ENCODE results near the gene CIB4.

CIB4 gene

DNA sequence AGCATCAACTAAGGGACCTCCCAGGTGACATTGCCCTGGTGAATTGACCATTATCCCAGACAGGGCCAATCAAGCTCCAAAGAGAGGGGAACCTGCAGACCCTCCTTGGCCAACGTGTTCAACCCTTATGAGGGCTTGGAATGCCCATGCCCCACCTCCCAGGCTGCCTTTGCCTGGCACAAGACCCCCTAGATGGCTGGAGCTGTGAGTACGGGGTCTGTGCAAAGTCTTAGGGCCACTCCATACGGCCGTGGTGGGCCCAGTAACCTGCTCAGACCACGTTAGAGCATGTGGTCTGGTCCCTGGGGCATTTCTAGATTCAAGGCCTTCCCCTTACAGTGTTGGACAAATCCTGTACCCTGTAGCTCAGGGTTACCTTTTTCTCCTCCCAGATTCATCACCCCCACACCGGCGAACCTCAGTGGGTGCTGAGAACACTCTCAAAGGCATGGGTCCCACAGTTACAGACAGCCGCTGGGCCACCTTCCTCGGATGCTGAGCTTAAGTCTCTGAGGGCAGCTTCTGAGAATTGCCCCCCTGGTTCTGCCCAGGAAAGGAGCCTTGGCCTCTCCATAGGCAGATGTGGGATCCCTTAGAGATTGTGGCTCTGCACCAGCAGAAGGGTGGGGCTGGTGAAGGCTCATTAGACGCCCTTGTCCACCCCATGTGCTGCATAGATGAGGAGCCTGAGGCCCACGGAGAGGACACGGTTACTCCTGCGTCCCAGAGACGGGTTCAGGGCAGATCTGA, 33.0 kb upstream of the CIB4 start:
- Histone ChIP-seq H3K4me3 (ENCODE audit: low read length in 2 of 2) (no peak overlapping the region), H3K23ac (ENCODE audit: low read depth, low read length, poor library complexity) (no peak overlapping the region), H3K4ac (ENCODE audit: low read length) (no peak overlapping the region), H3K79me1 (ENCODE audit: low read depth, low read length) (no peaks in the 10 kb centered on the region), H2AK5ac (ENCODE audit: low read depth, low read length) (no peak overlapping the region), H3K27me3 (ENCODE audit: control insufficient read depth in 3 of 3, insufficient read depth in 3 of 3, low read depth in 1 of 3, low read length in 3 of 3) (peaks cover 0 to 67% (median 0%) of the 10 kb centered on the region in 3 experiments), H4K91ac (ENCODE audit: low read depth, low read length, poor library complexity) (peak overlapping the region; percentile 70), H2BK5ac (ENCODE audit: low read length) (no peak overlapping the region), H2AFZ (ENCODE audit: low read length) (no peak overlapping the region), H2BK15ac (ENCODE audit: low read length) (no peak overlapping the region), H3K4me2 (ENCODE audit: insufficient read depth, low read length, poor library complexity, severe bottlenecking) (no peak overlapping the region), H4K8ac (ENCODE audit: low read depth, low read length) (no peak overlapping the region), H3K4me1 (ENCODE audit: control insufficient read depth in 2 of 2, insufficient read depth in 1 of 2, low read depth in 1 of 2, low read length in 2 of 2) (peaks cover 0 to 2% of the 10 kb centered on the region in 2 donors), H3K14ac (ENCODE audit: low read length) (no peak overlapping the region), H3K27ac (replicated peaks; ENCODE audit: low read length) (no peak overlapping the region), H3K18ac (ENCODE audit: low read length) (peak overlapping the region; percentile 7), H3K9ac (ENCODE audit: low read depth, low read length, poor library complexity) (no peak overlapping the region), H3K9me3 (replicated peaks in 1 of 2; ENCODE audit: control insufficient read depth in 2 of 2, insufficient read depth in 1 of 2, low read depth in 1 of 2, low read length in 2 of 2) (peaks cover 3 to 6% of the 10 kb centered on the region in 2 donors), H2BK12ac (ENCODE audit: low read length) (no peak overlapping the region), H3K36me3 (replicated peaks in 1 of 2; ENCODE audit: control insufficient read depth in 2 of 2, insufficient read depth in 2 of 2, low read length in 2 of 2) (no peaks in the 10 kb centered on the region), H2BK120ac (ENCODE audit: low read depth, low read length) (no peak overlapping the region)
- DNase-seq (ENCODE audit: low spot score): no peak
- no CpG with 5 or more reads among the region's 14 CpGs for WGBS, 2 donors (ENCODE audit: extremely low coverage in 2 of 2, insufficient read length in 2 of 2, insufficient replicate concordance in 1 of 2)

DNA sequence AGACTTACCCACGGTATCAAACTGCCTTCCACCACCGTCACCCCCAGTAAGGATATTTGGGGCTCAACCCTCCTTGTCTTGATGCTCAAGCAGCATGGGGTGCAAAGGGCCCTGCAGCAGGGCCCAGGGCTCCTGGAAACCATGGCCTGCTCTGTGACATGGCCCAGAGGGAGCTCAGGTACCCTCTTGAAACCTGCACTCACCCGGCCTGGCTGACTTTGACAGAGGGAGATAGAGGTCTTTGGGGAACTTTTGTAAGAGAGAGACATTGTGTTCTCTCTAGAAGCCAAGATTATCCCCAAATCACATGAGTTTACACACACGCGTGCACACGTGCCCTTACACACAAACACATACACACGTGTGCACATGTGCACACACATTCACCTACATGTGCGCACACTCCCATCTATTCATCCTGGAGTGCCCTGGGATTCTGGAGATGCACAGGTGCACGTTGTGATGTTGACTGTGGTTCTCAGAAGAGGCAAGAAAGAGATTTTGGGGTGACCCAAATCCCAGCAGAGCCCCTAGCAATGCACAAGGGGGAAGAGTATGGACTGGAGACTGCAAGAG, 31.7 kb upstream of the CIB4 start:
- no peak for DNase-seq (ENCODE audit: low spot score)
- H2AFZ ChIP-seq (ENCODE audit: low read length): no peak overlapping the region
- no peak overlapping the region for H4K8ac ChIP-seq (ENCODE audit: low read depth, low read length)
- peaks cover 0 to 58% (median 0%) of the 10 kb centered on the region in 3 experiments for H3K27me3 ChIP-seq (ENCODE audit: control insufficient read depth in 3 of 3, insufficient read depth in 3 of 3, low read depth in 1 of 3, low read length in 3 of 3)
- H2BK120ac ChIP-seq (ENCODE audit: low read depth, low read length): no peak overlapping the region
- H3K27ac ChIP-seq (replicated peaks; ENCODE audit: low read length): no peak overlapping the region
- H3K79me1 ChIP-seq (ENCODE audit: low read depth, low read length): no peaks in the 10 kb centered on the region
- H2BK12ac ChIP-seq (ENCODE audit: low read length): no peak overlapping the region
- H4K91ac ChIP-seq (ENCODE audit: low read depth, low read length, poor library complexity): no peak overlapping the region
- peaks cover 0 to 2% of the 10 kb centered on the region in 2 donors for H3K4me1 ChIP-seq (ENCODE audit: control insufficient read depth in 2 of 2, insufficient read depth in 1 of 2, low read depth in 1 of 2, low read length in 2 of 2)
- H3K4me2 ChIP-seq (ENCODE audit: insufficient read depth, low read length, poor library complexity, severe bottlenecking): no peak overlapping the region
- no peak overlapping the region for H2AK5ac ChIP-seq (ENCODE audit: low read depth, low read length)
- WGBS, 2 donors (ENCODE audit: extremely low coverage in 2 of 2, insufficient read length in 2 of 2, insufficient replicate concordance in 1 of 2): no CpG with 5 or more reads among the region's 9 CpGs
- no peak overlapping the region for H2BK15ac ChIP-seq (ENCODE audit: low read length)
- H3K9me3 ChIP-seq (replicated peaks in 1 of 2; ENCODE audit: control insufficient read depth in 2 of 2, insufficient read depth in 1 of 2, low read depth in 1 of 2, low read length in 2 of 2): peaks cover 3 to 6% of the 10 kb centered on the region in 2 donors
- H3K14ac ChIP-seq (ENCODE audit: low read length): no peak overlapping the region
- no peak overlapping the region for H2BK5ac ChIP-seq (ENCODE audit: low read length)
- H3K9ac ChIP-seq (ENCODE audit: low read depth, low read length, poor library complexity): no peak overlapping the region
- no peak overlapping the region for H3K4me3 ChIP-seq (ENCODE audit: low read length in 2 of 2)
- H3K36me3 ChIP-seq (replicated peaks in 1 of 2; ENCODE audit: control insufficient read depth in 2 of 2, insufficient read depth in 2 of 2, low read length in 2 of 2): no peaks in the 10 kb centered on the region
- H3K18ac ChIP-seq (ENCODE audit: low read length): no peak overlapping the region
- no peak overlapping the region for H3K23ac ChIP-seq (ENCODE audit: low read depth, low read length, poor library complexity)
- no peak overlapping the region for H3K4ac ChIP-seq (ENCODE audit: low read length)

DNA sequence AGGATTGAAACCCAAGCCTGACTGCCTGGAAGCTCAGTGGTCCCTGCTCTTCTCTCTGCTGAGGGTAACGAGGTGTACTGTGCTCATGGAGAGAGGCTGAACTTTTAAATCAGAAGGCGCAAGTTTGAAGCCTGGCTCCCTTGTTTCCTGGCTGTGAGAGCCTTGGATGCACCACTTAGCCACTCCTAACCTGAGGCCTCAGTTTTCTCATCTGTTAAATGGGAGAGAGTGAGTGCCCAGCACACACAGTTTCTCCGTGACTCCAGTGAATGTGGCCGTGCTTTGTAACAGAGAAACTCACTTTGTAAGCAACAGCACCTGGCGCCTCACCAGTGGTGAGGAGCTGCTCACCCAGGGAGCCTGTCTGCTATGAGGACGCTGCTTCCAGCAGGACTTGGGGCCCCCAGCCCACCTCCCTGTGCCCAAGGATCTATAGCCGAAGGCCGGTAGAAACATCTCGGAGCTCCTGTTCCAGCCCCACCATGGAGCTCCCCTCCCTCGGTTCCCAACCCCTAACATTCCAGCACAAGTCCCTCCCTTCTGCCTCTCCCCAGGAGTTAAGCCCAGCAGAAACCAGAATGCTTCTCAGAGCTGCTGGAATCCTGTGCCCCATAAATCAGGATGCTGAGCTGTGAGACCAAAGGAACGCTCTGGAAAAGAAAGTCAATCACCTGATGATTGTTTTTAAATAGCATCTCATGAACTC, 31.1 kb upstream of the CIB4 start:
- no peak overlapping the region for H3K18ac ChIP-seq (ENCODE audit: low read length)
- no peaks in the 10 kb centered on the region for H3K36me3 ChIP-seq (replicated peaks in 1 of 2; ENCODE audit: control insufficient read depth in 2 of 2, insufficient read depth in 2 of 2, low read length in 2 of 2)
- H2AK5ac ChIP-seq (ENCODE audit: low read depth, low read length): no peak overlapping the region
- DNase-seq (ENCODE audit: low spot score): no peak
- no peak overlapping the region for H4K8ac ChIP-seq (ENCODE audit: low read depth, low read length)
- H2BK5ac ChIP-seq (ENCODE audit: low read length): no peak overlapping the region
- H2BK15ac ChIP-seq (ENCODE audit: low read length): no peak overlapping the region
- peaks cover 0 to 2% of the 10 kb centered on the region in 2 donors for H3K4me1 ChIP-seq (ENCODE audit: control insufficient read depth in 2 of 2, insufficient read depth in 1 of 2, low read depth in 1 of 2, low read length in 2 of 2)
- H3K9me3 ChIP-seq (replicated peaks in 1 of 2; ENCODE audit: control insufficient read depth in 2 of 2, insufficient read depth in 1 of 2, low read depth in 1 of 2, low read length in 2 of 2): peaks cover 0 to 1% of the 10 kb centered on the region in 2 donors
- no peak overlapping the region for H3K4me2 ChIP-seq (ENCODE audit: insufficient read depth, low read length, poor library complexity, severe bottlenecking)
- no peak overlapping the region for H3K4me3 ChIP-seq (ENCODE audit: low read length in 2 of 2)
- no peak overlapping the region for H3K23ac ChIP-seq (ENCODE audit: low read depth, low read length, poor library complexity)
- no CpG with 5 or more reads among the region's 11 CpGs for WGBS, 2 donors (ENCODE audit: extremely low coverage in 2 of 2, insufficient read length in 2 of 2, insufficient replicate concordance in 1 of 2)
- no peak overlapping the region for H2BK120ac ChIP-seq (ENCODE audit: low read depth, low read length)
- no peaks in the 10 kb centered on the region for H3K79me1 ChIP-seq (ENCODE audit: low read depth, low read length)
- no peak overlapping the region for H2AFZ ChIP-seq (ENCODE audit: low read length)
- no peak overlapping the region for H4K91ac ChIP-seq (ENCODE audit: low read depth, low read length, poor library complexity)
- H3K14ac ChIP-seq (ENCODE audit: low read length): no peak overlapping the region
- H2BK12ac ChIP-seq (ENCODE audit: low read length): no peak overlapping the region
- no peak overlapping the region for H3K9ac ChIP-seq (ENCODE audit: low read depth, low read length, poor library complexity)
- H3K4ac ChIP-seq (ENCODE audit: low read length): no peak overlapping the region
- no peak overlapping the region for H3K27ac ChIP-seq (replicated peaks; ENCODE audit: low read length)
- H3K27me3 ChIP-seq (ENCODE audit: control insufficient read depth in 3 of 3, insufficient read depth in 3 of 3, low read depth in 1 of 3, low read length in 3 of 3): peaks cover 0 to 52% (median 0%) of the 10 kb centered on the region in 3 experiments

DNA sequence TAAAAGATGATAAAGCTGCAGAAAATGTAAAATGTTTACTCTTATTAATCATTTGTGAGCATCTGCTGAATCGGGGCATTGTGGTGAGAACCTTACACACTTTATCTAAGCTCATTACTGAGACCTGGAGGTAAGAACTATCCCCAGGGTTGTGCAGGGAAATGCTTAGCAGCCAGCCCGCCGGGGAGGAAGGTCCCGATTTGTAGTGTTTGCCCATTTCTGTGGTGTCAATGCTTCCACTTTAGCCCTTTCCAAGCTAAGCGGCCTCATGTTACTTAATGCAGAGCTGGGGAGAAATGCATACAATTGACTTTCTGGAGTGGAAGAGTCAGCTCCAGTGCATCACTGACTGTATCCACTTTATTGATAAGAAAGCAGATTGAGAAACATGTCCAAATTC, 30.5 kb upstream of the CIB4 start:
- WGBS, 2 donors (ENCODE audit: extremely low coverage in 2 of 2, insufficient read length in 2 of 2, insufficient replicate concordance in 1 of 2): no CpG with 5 or more reads among the region's 5 CpGs
- no peak overlapping the region for H2BK15ac ChIP-seq (ENCODE audit: low read length)
- H3K4me3 ChIP-seq (ENCODE audit: low read length in 2 of 2): no peak overlapping the region
- no peak overlapping the region for H3K18ac ChIP-seq (ENCODE audit: low read length)
- H4K91ac ChIP-seq (ENCODE audit: low read depth, low read length, poor library complexity): no peak overlapping the region
- no peak overlapping the region for H3K27ac ChIP-seq (replicated peaks; ENCODE audit: low read length)
- H2AFZ ChIP-seq (ENCODE audit: low read length): no peak overlapping the region
- peaks cover 0 to 51% (median 0%) of the 10 kb centered on the region in 3 experiments for H3K27me3 ChIP-seq (ENCODE audit: control insufficient read depth in 3 of 3, insufficient read depth in 3 of 3, low read depth in 1 of 3, low read length in 3 of 3)
- no peak overlapping the region for H3K23ac ChIP-seq (ENCODE audit: low read depth, low read length, poor library complexity)
- H3K79me1 ChIP-seq (ENCODE audit: low read depth, low read length): no peaks in the 10 kb centered on the region
- H3K4me2 ChIP-seq (ENCODE audit: insufficient read depth, low read length, poor library complexity, severe bottlenecking): no peak overlapping the region
- no peak overlapping the region for H2BK5ac ChIP-seq (ENCODE audit: low read length)
- no peaks in the 10 kb centered on the region for H3K36me3 ChIP-seq (replicated peaks in 1 of 2; ENCODE audit: control insufficient read depth in 2 of 2, insufficient read depth in 2 of 2, low read length in 2 of 2)
- H3K9ac ChIP-seq (ENCODE audit: low read depth, low read length, poor library complexity): no peak overlapping the region
- no peak overlapping the region for H4K8ac ChIP-seq (ENCODE audit: low read depth, low read length)
- no peak for DNase-seq (ENCODE audit: low spot score)
- no peaks in the 10 kb centered on the region for H3K9me3 ChIP-seq (replicated peaks in 1 of 2; ENCODE audit: control insufficient read depth in 2 of 2, insufficient read depth in 1 of 2, low read depth in 1 of 2, low read length in 2 of 2)
- H3K4ac ChIP-seq (ENCODE audit: low read length): no peak overlapping the region
- H2BK120ac ChIP-seq (ENCODE audit: low read depth, low read length): no peak overlapping the region
- H3K14ac ChIP-seq (ENCODE audit: low read length): no peak overlapping the region
- H2BK12ac ChIP-seq (ENCODE audit: low read length): no peak overlapping the region
- H2AK5ac ChIP-seq (ENCODE audit: low read depth, low read length): no peak overlapping the region
- peaks cover 0 to 2% of the 10 kb centered on the region in 2 donors for H3K4me1 ChIP-seq (ENCODE audit: control insufficient read depth in 2 of 2, insufficient read depth in 1 of 2, low read depth in 1 of 2, low read length in 2 of 2)

All from neuronal stem cell (in vitro differentiated cells).